ENCODE results near the gene CDH23.

CDH23 gene

DNA sequence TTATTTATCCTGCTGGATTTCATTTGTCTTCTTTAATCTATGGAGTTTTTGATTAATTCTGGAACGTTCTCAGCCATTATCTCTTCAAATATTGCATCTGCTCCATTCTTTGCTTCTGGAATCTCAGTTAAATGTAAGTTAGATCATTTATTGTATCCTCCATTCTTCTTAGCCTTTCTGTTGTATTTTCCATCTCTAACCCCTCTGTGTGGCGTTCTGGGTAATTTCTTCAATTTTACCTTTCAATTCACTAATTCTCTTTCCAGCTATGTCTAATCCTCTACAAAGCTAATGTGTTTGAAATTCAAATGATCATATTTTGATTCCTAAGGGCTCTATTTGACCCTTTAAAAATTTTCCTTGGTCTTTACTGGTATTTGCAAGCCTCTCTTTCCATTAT is 92.4 kb downstream of the CDH23 start:
- no peak overlapping the region for H3K4me2 ChIP-seq (ENCODE audit: low read depth, low read length)
- no peaks in the 10 kb centered on the region for H3K36me3 ChIP-seq (replicated peaks; ENCODE audit: insufficient read depth, low read length)
- no peaks in the 10 kb centered on the region for H3K9me2 ChIP-seq (replicated peaks; ENCODE audit: insufficient read depth, low read length)
- TF ChIP-seq, protein P1, sequence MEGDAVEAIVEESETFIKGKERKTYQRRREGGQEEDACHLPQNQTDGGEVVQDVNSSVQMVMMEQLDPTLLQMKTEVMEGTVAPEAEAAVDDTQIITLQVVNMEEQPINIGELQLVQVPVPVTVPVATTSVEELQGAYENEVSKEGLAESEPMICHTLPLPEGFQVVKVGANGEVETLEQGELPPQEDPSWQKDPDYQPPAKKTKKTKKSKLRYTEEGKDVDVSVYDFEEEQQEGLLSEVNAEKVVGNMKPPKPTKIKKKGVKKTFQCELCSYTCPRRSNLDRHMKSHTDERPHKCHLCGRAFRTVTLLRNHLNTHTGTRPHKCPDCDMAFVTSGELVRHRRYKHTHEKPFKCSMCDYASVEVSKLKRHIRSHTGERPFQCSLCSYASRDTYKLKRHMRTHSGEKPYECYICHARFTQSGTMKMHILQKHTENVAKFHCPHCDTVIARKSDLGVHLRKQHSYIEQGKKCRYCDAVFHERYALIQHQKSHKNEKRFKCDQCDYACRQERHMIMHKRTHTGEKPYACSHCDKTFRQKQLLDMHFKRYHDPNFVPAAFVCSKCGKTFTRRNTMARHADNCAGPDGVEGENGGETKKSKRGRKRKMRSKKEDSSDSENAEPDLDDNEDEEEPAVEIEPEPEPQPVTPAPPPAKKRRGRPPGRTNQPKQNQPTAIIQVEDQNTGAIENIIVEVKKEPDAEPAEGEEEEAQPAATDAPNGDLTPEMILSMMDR (IDR thresholded peaks at IDR 0.05; ENCODE audit: low read length): no peak
- TF ChIP-seq EZH2 (optimal IDR thresholded peaks at IDR 0.05; ENCODE audit: low read depth, low read length) (no peak), EZH2phosphoT487 (IDR thresholded peaks at IDR 0.05; ENCODE audit: low read length) (no peak)
- no peaks in the 10 kb centered on the region for H4K20me1 ChIP-seq (ENCODE audit: insufficient read depth, low read length)
- H3K27me3 ChIP-seq (replicated peaks; ENCODE audit: insufficient read depth, low read length): peaks cover 10% of the 10 kb centered on the region
- H3F3A ChIP-seq (ENCODE audit: insufficient read depth, low read length): no peaks in the 10 kb centered on the region
- H3K79me2 ChIP-seq (ENCODE audit: low read length): no peaks in the 10 kb centered on the region
- no peak overlapping the region for H2AFZ ChIP-seq (ENCODE audit: low read length)
- no peak for DNase-seq
- H3K4me1 ChIP-seq (ENCODE audit: low read length): no peaks in the 10 kb centered on the region
- no peak overlapping the region for H3K27ac ChIP-seq (ENCODE audit: low read length)
- no peak overlapping the region for H3K4me3 ChIP-seq (ENCODE audit: low read length)
- H3K9me3 ChIP-seq (replicated peaks; ENCODE audit: insufficient read depth, low read length): no peaks in the 10 kb centered on the region
- no peak overlapping the region for H3K9ac ChIP-seq (ENCODE audit: low read length)

DNA sequence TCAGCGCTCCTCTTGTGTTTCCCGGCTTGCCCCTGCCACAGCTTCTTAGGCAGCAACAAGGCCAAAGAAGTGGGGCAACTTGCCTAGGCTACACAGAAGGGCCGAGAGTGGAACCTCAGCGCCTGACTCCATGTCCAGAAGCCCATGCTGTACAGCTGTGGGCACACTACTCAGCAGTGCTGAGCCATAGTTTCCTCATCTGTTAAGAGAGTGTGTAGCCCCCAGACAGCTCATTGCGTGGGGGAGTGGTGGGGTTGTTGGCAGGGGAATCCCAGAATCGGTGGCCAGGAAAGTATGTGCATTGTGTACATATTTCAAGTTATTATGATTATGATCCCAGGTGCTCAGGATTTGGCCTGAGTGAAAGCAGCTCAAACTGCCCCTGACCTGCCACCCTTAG is 96.2 kb downstream of the CDH23 start:
- H3F3A ChIP-seq (ENCODE audit: insufficient read depth, low read length): no peaks in the 10 kb centered on the region
- no peaks in the 10 kb centered on the region for H3K79me2 ChIP-seq (ENCODE audit: low read length)
- H3K4me2 ChIP-seq (ENCODE audit: low read depth, low read length): no peak overlapping the region
- no peak overlapping the region for H3K9ac ChIP-seq (ENCODE audit: low read length)
- no peak overlapping the region for H3K4me3 ChIP-seq (ENCODE audit: low read length)
- no peaks in the 10 kb centered on the region for H4K20me1 ChIP-seq (ENCODE audit: insufficient read depth, low read length)
- H3K36me3 ChIP-seq (replicated peaks; ENCODE audit: insufficient read depth, low read length): no peaks in the 10 kb centered on the region
- H3K9me3 ChIP-seq (replicated peaks; ENCODE audit: insufficient read depth, low read length): no peaks in the 10 kb centered on the region
- TF ChIP-seq EZH2 (optimal IDR thresholded peaks at IDR 0.05; ENCODE audit: low read depth, low read length): no peak
- TF ChIP-seq, protein P1 (IDR thresholded peaks at IDR 0.05; ENCODE audit: low read length): no peak
- TF ChIP-seq EZH2phosphoT487 (IDR thresholded peaks at IDR 0.05; ENCODE audit: low read length): no peak
- no peak overlapping the region for H3K27ac ChIP-seq (ENCODE audit: low read length)
- peaks cover 25% of the 10 kb centered on the region for H3K27me3 ChIP-seq (replicated peaks; ENCODE audit: insufficient read depth, low read length)
- DNase-seq: no peak
- H3K9me2 ChIP-seq (replicated peaks; ENCODE audit: insufficient read depth, low read length): no peaks in the 10 kb centered on the region
- H3K4me1 ChIP-seq (ENCODE audit: low read length): no peaks in the 10 kb centered on the region
- no peak overlapping the region for H2AFZ ChIP-seq (ENCODE audit: low read length)

DNA sequence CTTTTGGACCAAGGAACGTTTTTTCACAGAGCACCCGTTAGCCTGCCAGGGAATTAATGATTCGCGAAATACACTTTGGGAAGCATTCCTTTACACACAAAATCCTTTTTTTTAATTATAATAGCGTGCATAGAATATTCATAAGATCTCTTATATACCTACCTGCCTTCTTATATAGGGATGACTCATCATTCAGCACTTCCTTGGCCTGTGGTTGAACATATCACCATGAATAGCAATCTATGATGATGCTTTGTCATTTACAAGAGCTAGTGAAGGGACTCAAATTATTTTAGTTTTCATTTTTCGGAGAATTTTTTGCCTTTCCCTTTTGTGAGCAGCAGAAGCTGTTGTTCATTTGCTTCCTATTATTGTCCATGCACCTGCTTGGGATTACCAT is 97.0 kb downstream of the CDH23 start:
- no peaks in the 10 kb centered on the region for H3K9me3 ChIP-seq (replicated peaks; ENCODE audit: insufficient read depth, low read length)
- no peak overlapping the region for H3K4me3 ChIP-seq (ENCODE audit: low read length)
- H3K79me2 ChIP-seq (ENCODE audit: low read length): no peaks in the 10 kb centered on the region
- no peak overlapping the region for H3K9ac ChIP-seq (ENCODE audit: low read length)
- H3K9me2 ChIP-seq (replicated peaks; ENCODE audit: insufficient read depth, low read length): no peaks in the 10 kb centered on the region
- no peak overlapping the region for H2AFZ ChIP-seq (ENCODE audit: low read length)
- peaks cover 34% of the 10 kb centered on the region for H3K27me3 ChIP-seq (replicated peaks; ENCODE audit: insufficient read depth, low read length)
- no peaks in the 10 kb centered on the region for H3F3A ChIP-seq (ENCODE audit: insufficient read depth, low read length)
- H3K36me3 ChIP-seq (replicated peaks; ENCODE audit: insufficient read depth, low read length): no peaks in the 10 kb centered on the region
- no peaks in the 10 kb centered on the region for H3K4me1 ChIP-seq (ENCODE audit: low read length)
- TF ChIP-seq, protein P1 (IDR thresholded peaks at IDR 0.05; ENCODE audit: low read length): no peak
- TF ChIP-seq EZH2 (optimal IDR thresholded peaks at IDR 0.05; ENCODE audit: low read depth, low read length) (no peak), EZH2phosphoT487 (IDR thresholded peaks at IDR 0.05; ENCODE audit: low read length) (no peak)
- DNase-seq: no peak
- H3K4me2 ChIP-seq (ENCODE audit: low read depth, low read length): no peak overlapping the region
- no peaks in the 10 kb centered on the region for H4K20me1 ChIP-seq (ENCODE audit: insufficient read depth, low read length)
- H3K27ac ChIP-seq (ENCODE audit: low read length): no peak overlapping the region

Measured in MM.1S (cell line).